Fibroblast of villous mesenchyme (primary cell): Measurements from ENCODE around the gene FBRS. TPM values are rescaled to one million over a fixed set of nuclear protein-coding genes. Genes with fewer than 3 reads are reported as not detected.
"Not testable (repeated sequence)": the region's sequence is repeated elsewhere in the genome, so short reads cannot be mapped to it uniquely, and the experiment has no call there.

Source experiments
- DNase-seq: peaks from one replicate; pipeline ENCODE4 v3.0.0-alpha.2; 2010; ENCODE audit warnings: low read depth
- H3K4me3 ChIP-seq: 2 replicates; pipeline ENCODE4 v1.5.1; 2011; ENCODE audit warnings: low read depth, mild to moderate bottlenecking, low read length
- total RNA-seq: library from RNA; depleted of rRNA; stranded (reverse); fragments of >200 nt; gene quantifications from 2 replicates; pipeline ENCODE4 v1.2.3, GENCODE V29; 2012
- TF ChIP-seq, protein P1 (sequence below): IDR thresholded peaks from 2 replicates; pipeline ENCODE4 v1.5.1; 2012; ENCODE audit warnings: low read depth, mild to moderate bottlenecking, low read length; ENCODE audit not compliant: insufficient read depth

The FBRS gene
- total RNA-seq, 1 donor: 30.2 TPM

DNA sequence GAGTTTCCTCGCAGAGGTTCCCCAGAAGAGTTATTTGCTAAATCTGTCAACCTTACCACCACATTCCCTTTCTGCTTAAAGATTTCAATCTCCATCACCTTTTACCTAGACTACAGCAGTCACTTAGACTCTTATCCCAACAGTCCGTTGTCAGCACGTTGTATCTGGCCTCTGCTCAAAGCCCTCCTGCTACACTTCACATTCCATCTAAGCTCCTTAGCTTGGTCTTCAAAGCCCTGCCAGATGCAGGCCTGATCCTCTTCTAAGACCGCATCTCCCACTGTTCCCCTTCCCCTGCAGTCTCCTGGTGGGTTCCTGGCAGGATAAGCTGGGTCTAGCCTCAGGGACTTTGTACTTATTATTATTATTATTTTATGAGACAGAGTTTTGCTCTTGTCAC is 30.5 kb downstream of the FBRS start:
- DNase-seq: no peak
- no peak overlapping the region for H3K4me3 ChIP-seq
- TF ChIP-seq, protein P1, sequence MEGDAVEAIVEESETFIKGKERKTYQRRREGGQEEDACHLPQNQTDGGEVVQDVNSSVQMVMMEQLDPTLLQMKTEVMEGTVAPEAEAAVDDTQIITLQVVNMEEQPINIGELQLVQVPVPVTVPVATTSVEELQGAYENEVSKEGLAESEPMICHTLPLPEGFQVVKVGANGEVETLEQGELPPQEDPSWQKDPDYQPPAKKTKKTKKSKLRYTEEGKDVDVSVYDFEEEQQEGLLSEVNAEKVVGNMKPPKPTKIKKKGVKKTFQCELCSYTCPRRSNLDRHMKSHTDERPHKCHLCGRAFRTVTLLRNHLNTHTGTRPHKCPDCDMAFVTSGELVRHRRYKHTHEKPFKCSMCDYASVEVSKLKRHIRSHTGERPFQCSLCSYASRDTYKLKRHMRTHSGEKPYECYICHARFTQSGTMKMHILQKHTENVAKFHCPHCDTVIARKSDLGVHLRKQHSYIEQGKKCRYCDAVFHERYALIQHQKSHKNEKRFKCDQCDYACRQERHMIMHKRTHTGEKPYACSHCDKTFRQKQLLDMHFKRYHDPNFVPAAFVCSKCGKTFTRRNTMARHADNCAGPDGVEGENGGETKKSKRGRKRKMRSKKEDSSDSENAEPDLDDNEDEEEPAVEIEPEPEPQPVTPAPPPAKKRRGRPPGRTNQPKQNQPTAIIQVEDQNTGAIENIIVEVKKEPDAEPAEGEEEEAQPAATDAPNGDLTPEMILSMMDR: no peak

DNA sequence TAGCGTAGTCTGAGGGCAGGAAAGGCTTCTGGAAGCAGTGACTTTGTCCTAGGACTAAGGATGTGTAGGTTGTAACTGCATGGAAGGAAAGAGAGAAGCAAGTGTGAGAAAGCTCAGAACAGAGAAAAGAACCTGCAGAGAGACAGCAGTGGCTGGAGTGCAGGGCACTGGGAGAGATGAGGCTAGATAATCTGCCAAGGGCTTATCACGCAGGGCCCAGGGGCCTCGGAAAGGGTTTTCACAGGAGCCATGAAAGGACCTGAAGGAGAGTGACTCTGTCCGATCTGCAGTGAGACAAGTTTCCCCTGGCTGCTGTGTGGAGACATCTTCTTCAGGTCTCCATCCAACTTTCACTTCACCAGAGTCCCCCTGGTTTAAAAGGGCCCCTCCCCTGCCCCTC is 33.7 kb downstream of the FBRS start:
- TF ChIP-seq, protein P1: no peak
- DNase-seq: no peak
- H3K4me3 ChIP-seq: no peak overlapping the region

DNA sequence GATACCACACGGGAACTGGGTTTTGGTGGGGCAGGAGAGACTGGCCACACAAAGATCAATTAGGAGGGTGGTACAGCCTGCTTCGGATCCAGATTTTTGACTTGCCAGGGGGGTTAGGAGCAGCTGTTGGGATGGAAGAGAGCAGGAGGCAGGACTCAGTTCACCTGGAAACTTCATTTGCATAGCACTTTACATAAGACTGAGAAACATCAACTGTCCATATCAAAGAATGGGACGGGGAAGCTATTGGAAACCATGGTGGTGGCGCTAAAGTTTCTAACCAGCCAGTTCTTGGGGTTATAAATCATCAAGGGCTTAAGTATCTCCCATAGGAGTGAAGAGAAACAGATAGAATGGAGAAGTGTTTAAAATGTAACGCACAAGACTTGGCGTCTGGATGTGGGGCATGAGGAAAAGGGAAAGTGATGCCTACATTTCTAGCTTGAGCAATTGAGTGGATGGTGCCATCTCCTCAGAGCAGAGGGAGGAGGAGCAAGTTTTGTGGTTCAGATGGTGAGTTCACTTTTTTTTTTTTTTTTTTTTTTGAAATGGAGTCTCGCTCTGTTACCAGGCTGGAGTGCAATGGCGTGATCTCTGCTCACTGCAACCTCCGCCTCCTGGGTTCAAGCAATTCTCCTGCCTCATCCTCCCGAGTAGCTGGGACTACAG is 34.3 kb downstream of the FBRS start:
- DNase-seq: no peak
- TF ChIP-seq, protein P1: no peak
- H3K4me3 ChIP-seq: no peak overlapping the region

DNA sequence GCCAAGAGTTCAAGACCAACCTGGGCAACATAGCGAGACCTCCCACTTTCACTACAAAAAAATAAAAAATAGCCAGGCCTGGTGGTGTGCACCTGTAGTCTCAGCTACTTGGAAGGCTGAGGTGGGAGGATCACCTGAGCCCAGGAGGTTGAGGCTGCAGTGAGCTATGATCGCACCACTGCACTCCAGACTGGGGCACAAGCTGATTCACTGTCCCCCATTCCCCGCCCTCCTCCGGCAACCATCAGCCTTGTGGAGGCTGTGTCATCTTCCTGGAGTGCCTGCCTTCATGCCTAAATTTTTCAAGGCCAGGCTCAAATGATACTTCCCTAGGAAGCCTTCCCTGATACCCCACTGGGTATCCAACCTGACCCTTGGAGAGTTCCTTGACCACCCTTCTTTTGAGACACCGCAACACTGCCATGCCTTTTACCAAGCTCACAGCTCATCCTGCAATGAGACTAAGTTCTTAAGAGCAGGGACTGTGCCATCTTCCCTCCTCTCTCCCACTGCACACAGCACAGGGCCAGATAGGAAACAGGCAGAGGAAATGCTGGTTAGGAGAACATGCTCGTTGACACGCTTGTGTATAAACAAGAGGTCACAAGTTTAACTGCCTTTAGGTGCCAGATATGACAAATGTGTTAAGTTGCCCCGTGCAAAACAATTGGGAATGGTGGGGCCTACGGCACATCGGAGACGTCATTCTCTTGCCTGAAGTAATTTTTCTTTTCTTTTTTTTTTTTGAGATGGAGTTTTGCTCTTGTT is 36.9 kb downstream of the FBRS start:
- DNase-seq: no peak
- H3K4me3 ChIP-seq: no peak overlapping the region
- TF ChIP-seq, protein P1: no peak

DNA sequence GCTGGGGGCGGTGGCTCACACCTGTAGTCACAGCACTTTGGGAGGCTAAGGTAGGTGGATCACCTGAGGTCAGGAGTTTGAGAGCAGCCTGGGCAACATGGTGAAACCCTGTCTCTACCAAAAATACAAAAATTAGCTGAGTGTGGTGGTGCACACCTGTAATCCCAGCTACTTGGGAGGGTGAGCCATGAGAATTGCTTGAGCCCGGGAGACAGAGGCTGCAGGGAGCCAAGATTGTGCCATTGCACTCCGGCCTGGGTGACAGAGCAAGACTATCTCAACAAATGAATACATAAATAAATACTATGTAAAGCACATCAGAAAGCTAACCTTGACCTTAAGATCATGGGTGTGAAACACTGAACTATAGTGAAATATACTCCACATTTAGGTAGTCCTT is 38.4 kb downstream of the FBRS start:
- not testable (repeated sequence) for DNase-seq, H3K4me3 ChIP-seq

DNA sequence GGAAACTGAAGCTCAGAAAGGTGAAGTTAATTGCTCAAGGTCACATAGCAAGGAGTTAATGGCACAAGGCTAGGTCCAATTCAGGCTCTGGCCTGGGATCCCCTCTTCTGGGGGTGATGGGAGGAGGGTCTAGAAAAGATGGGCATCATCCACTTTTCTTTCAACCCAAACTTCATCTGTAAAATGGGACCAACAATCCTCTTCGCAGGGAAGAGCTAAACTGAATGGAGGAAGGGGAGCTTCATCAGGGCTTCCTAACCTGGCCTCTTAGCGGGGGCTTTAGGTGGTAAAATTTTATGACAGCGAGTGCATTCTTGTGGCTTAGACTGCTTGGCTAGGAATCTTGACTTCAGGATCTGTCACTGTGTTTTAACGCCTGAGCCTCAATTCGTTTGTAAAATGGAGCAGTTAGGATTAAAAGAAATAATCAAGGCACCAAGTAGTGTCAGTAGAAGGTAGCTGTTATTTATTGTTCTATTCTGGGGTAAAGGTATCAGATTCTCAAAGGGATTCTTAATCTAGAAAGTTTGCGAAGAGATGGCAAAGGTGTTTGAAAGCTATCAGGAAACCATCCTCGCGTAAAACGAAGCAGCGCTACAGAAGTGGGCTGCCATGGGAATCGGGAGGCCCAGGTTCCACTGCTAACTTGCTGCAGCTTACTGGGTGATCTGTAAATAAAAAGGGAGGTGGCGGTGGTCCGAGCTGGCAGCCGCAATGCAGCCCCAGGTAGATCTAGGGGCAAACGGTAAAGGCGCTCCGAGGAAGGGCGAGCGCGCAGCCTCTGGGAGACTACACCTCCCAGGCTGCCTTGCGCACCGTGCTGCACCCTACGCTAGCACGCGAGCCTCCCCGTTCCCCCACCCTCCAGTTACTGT is 39.3 kb downstream of the FBRS start:
- TF ChIP-seq, protein P1: no peak
- H3K4me3 ChIP-seq: peak overlapping the region; percentile 95
- DNase-seq: no peak
